GM21447 (cell line): Measurements from ENCODE around the gene PAX9.
"Not testable (repeated sequence)": the region's sequence is repeated elsewhere in the genome, so short reads cannot be mapped to it uniquely, and the experiment has no call there.

ENCODE experiments used
- ATAC-seq: cut with Tn5 transposase; IDR thresholded peaks from one replicate; pipeline ENCODE4 v1.9.1; 2021; ENCODE audit not compliant: unreplicated experiment

PAX9 gene

GRCh38 chr14:36672095-36672494, 10.4 kb downstream of the PAX9 start:
- no peak for ATAC-seq

GRCh38 chr14:36674659-36675058, 13.0 kb downstream of the PAX9 start:
- no peak for ATAC-seq

DNA sequence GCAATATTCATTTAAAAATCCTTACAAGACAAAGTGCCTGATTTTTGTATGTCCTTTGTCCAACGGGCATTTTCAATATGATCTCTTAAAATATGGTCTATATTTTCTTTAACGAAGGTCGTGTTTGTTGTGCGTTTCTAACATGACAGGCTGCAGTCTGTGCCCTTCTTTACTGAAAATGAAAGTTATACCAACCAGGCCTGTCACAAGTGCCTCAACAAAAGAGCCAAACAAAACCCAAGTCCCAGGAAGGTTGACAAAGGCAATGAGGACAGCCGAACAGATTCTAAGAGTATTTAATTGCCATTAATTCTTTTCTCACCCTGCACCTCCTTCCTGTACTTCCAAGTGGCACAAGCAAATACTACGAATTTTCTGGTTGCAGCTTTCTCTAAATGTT, 13.9 kb downstream of the PAX9 start:
- no peak for ATAC-seq

DNA sequence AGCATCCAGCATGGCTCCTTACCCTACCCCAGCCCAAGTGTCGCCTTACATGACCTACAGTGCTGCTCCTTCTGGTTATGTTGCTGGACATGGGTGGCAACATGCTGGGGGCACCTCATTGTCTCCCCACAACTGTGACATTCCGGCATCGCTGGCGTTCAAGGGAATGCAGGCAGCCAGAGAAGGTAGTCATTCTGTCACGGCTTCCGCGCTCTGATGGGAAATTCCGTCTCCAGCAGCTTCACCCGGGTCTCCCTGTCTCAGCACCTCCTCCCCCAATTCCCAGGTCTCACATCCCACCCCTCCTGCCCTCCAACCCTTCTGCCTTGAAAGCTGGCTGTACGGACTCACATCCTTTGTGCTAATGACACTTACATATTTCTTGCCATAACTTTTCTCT, 14.6 kb downstream of the PAX9 start:
- no peak for ATAC-seq

DNA sequence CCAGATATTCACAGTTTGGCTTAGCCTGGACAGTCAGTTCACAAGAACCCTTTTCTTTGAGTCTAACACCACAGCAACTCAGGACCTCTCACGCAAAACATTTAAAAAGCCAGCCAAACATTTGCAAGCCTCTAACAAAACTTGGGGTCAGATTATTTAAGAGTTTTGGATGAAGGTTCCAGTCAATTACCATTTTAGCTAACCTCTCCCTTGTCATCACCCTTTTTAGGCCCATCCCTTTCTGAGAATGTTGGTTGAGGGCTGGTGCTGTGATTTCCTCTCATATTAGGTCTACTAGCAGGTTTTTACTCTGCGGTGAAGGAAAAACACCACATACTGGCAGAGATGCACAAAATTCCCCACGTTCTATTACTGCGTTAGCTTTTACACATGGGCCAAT, 20.7 kb downstream of the PAX9 start:
- ATAC-seq: no peak

DNA sequence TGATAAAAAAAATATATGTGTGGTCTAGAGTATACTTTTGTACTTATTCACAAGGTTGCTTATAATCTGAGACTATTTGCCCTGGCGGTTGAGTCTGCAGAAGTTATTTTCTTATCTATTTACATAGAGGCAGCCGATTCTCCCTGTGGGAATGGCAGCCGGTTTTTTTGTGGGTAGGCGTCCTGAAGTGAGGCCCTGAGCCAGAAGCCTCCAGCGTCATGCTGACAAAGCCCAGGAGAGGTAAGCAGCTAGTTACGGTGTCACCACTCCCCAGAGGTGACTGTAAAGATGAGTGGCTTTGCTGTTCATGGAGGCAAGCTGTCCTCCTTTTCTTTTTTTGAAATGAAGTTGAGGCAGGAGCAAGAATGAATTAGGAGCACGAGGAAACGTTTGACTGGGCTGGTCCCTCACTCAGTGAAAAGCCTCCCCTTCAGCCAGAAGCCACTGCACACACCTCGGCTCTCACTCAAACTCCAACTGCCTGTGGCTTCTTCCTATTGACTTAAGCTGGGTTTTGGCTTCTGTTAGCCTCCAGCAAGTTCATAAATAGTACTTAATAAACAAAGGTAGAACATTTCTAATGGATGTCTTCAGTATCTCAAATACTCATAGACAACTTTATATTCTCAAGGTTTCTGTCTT, 21.5 kb downstream of the PAX9 start:
- ATAC-seq: no peak

- no peak for ATAC-seq
Observed at GRCh38 chr14:36684946-36685345, 23.3 kb downstream of the PAX9 start.

DNA sequence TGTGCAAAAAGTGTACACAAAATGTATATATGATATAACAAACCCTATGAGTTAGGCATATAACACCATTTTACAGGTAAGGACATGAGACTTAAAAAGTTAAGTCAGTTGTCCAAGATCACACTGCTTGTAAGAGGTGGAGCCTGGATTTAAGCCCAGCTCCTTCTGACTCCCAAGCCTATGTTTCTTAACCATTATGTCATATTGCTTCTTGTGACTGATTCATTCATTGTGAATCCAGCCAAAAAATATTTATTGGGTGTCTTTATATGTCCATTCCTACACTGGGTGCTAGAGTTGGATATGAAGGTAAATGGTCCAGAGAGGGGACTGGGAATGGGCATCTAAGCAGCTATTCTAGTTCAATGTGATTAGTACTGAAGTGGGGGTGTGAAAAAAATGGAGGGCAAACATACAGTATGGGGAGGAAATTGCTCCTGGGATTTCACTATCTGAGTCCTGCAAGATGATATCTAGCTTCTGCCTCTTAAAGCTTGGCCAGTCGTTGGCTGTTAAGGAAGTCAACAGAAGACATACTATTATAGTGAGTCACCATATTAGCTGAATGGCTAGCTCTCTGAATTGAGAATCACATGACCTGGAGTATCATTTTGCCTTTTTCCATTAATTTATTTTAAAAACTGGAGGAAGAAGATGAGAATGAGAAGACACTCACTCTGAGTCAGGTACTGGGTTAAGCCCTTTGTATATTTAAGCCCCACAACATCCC, 28.8 kb downstream of the PAX9 start:
- ATAC-seq: no peak

GRCh38 chr14:36699420-36699819, 37.8 kb downstream of the PAX9 start:
- ATAC-seq: not testable (repeated sequence)

GRCh38 chr14:36700651-36701050, 39.0 kb downstream of the PAX9 start:
- ATAC-seq: no peak

DNA sequence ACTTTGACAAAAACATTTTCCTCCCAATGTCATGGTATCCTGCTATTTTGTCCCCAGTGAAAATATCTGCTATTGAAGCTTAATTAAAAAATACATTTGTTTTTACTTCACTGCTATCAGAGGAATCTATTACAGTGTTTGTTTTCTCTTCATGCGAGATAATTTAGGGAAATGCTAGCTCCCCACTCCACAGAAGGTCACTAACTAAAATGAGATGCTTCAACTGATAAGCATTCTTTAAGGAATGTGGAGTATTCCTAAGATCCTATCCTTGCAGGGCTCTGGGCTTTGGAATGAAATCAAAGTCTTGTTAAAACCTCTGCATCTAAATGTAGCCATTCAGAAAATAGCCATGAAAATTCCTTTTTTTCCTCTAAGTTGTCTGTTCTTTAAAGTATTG, 39.5 kb downstream of the PAX9 start:
- ATAC-seq: no peak

- no peak for ATAC-seq
Observed at GRCh38 chr14:36702474-36702873, 40.8 kb downstream of the PAX9 start.

- ATAC-seq: no peak
Observed at GRCh38 chr14:36707570-36707969, 45.9 kb downstream of the PAX9 start.

- no peak for ATAC-seq
Observed at GRCh38 chr14:36713960-36714703, 52.5 kb downstream of the PAX9 start.

DNA sequence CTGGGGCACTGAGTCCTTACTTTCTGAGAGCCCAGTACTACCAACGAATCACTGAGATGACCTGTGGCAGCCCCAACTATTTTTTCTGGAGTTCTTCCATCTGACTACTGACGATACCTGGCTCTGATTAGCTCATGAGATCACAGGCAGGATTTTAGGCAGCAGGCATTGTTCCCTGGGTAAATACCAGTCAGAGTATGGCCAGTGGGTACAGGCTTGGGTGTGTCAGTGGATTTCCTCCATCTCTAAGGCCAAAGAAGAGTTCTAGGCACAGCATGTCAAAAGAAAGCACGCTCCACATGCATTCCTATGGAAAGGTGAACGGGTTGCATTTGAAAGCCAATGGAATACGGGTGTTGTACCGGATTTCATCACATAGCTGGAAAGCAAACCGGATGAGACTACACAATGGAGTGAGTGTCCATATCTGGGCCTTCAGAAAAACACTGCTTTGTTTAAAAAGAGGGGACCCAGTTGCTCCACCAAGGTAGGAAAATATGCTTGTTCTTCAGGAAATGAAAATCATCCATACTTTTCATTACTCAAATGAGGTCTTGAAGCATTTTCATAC, 55.0 kb downstream of the PAX9 start:
- no peak for ATAC-seq

DNA sequence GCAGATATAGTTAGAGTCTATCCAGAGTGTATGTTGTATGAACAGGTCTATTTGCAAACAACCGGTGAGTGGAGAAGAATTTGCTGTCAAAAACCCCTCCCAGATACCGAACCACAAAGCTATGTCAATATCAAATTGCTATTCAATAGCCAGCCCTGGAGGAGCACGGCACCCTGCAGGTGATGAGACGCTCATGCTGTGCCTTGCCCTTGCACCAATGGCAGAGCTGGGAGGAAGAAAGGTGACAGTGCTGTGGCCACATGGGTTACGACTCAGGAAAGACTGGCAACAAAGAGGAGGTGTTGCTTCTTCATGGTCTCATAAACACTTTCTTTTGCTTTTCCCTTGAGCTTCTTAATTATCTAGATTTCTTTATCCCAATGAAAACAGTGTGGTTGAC, 55.7 kb downstream of the PAX9 start:
- no peak for ATAC-seq

- no peak for ATAC-seq
Observed at GRCh38 chr14:36718216-36718615, 56.6 kb downstream of the PAX9 start.

- ATAC-seq: no peak
Observed at GRCh38 chr14:36719823-36720222, 58.2 kb downstream of the PAX9 start.

GRCh38 chr14:36720657-36721056, 59.0 kb downstream of the PAX9 start:
- ATAC-seq: no peak

- no peak for ATAC-seq
Observed at GRCh38 chr14:36721877-36722276, 60.2 kb downstream of the PAX9 start.

DNA sequence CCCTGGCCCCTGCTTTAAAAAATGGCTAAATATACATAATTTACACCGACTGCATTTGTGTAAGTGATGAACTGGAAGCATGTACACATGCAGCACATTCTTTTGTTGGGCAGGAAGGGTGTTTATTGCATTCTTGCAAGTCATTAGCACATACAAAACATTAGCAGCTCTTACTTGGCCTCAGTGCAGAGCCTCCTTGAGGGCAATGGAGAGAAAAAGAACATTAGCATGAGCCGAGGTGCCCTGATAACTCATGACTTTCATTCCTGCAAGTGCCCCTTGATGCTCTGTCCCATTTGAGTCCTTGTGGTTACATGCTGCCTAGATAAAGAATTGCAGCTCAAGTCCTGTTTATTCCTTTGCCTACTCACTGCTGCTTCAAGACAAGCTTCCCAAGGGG, 61.9 kb downstream of the PAX9 start:
- no peak for ATAC-seq

GRCh38 chr14:36724162-36724561, 62.5 kb downstream of the PAX9 start:
- ATAC-seq: no peak
